Gastroesophageal sphincter (tissue), 4 donors: ENCODE results near the gene AHI1. TPM values are rescaled to one million over a fixed set of nuclear protein-coding genes. Genes with fewer than 3 reads are reported as not detected.

Experiments
- ATAC-seq: fragments of 150-250 bp; one replicate; pipeline ENCODE4 v1.9.1; 2016; ENCODE audit warnings: mild to moderate bottlenecking, moderate library complexity
- H3K27ac ChIP-seq, 4 donors: fragments of 200-600 bp; sonication (generic) in 3 of 4; 1 replicate in 3 of 4; 2 replicates in 1 of 4; pipeline ENCODE4 v1.5.1; 2016 to 2019
- H3K27me3 ChIP-seq: fragments of 200-600 bp; sonication (generic); one replicate; pipeline ENCODE4 v1.5.1; 2019
- H3K36me3 ChIP-seq, 2 donors: fragments of 200-600 bp; sonication (generic); one replicate each; pipeline ENCODE4 v1.5.1; 2019; ENCODE audit warnings: control low read depth in 1 of 2
- H3K4me1 ChIP-seq, 3 donors: fragments of 200-600 bp; sonication (generic); 1 replicate in 2 of 3; 2 replicates in 1 of 3; pipeline ENCODE4 v1.5.1; 2016 to 2019; ENCODE audit warnings: control low read depth in 2 of 3
- H3K4me3 ChIP-seq, 2 donors: fragments of 200-600 bp; sonication (generic); one replicate each; pipeline ENCODE4 v1.5.1; 2019; ENCODE audit warnings: mild to moderate bottlenecking in 1 of 2, moderate library complexity in 1 of 2
- H3K9me3 ChIP-seq, 3 donors: fragments of 200-600 bp; sonication (generic); one replicate each; pipeline ENCODE4 v1.5.1; 2017 to 2019; ENCODE audit warnings: control low read depth in 2 of 3
- EP300 ChIP-seq: sonication (generic); formaldehyde crosslinking; IDR thresholded peaks from one replicate; pipeline ENCODE4 v1.6.1; 2017; ENCODE audit warnings: antibody characterized with exemption, mild to moderate bottlenecking
- POLR2A ChIP-seq, 2 donors: fragments of 450-650 bp; IDR thresholded peaks; one replicate each; pipeline ENCODE4 v1.6.1; 2017; ENCODE audit warnings: antibody characterized with exemption in 2 of 2, mild to moderate bottlenecking in 2 of 2, moderate library complexity in 1 of 2
- POLR2AphosphoS5 ChIP-seq: sonication (generic); formaldehyde crosslinking; IDR thresholded peaks from one replicate; pipeline ENCODE4 v1.6.1; 2017; ENCODE audit warnings: antibody characterized with exemption
- WGBS, 2 donors: methylation state at CpG; one replicate each; pipeline ENCODE4 v1.1.5; 2018; ENCODE audit warnings: low coverage in 1 of 2; 5-methylcytosine and 5-hydroxymethylcytosine counted together
- total RNA-seq, 4 donors: library from RNA; depleted of rRNA; stranded (reverse); fragments of >200 nt; gene quantifications; one replicate each; pipeline ENCODE4 v1.1.0, GENCODE V29; 2016
- TF ChIP-seq, protein P1 (sequence below), 4 experiments: fragments of 200-600 bp in 2 of 4; fragments of 450-650 bp in 2 of 4; sonication (generic) in 1 of 4; IDR thresholded peaks; one replicate each; pipeline ENCODE4 v1.5.1; 2017 to 2019; ENCODE audit warnings: antibody characterized with exemption in 4 of 4, mild to moderate bottlenecking in 2 of 4, moderate library complexity in 2 of 4

AHI1 gene
- total RNA-seq, 4 donors from 2014 or later: 16.7 to 35.9 (median 27.0) TPM

DNA sequence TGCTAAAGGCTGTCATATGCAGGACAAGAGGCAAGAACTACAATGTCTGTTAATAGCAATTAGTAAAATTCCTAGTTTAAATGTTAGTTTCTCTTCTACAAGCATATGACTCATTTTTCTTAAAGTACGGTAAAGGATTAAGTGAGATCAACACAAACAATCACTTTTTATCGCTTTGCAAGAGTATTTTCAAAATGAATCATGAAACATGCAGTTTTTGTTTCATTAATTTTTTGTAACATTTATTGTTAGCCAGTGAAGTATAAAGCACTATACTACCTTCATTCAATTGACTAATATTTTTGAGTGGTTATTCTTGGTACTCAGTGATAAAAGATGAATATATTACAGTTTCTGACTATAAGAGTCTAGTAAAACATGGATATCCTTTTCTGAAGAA is 138.6 kb downstream of the AHI1 start:
- Histone ChIP-seq H3K4me1 (no peaks in the 10 kb centered on the region), H3K27ac (no peak overlapping the region), H3K27me3 (no peaks in the 10 kb centered on the region), H3K4me3 (no peak overlapping the region), H3K36me3 (peaks cover 0 to 3% of the 10 kb centered on the region in 2 donors), H3K9me3 (no peaks in the 10 kb centered on the region)
- WGBS, 2 donors: 55 to 89% methylated on average over 2 of the region's 2 CpGs
- TF ChIP-seq POLR2AphosphoS5 (no peak), EP300 (no peak), POLR2A (IDR thresholded peaks at IDR 0.05) (no peak)
- TF ChIP-seq, protein P1, sequence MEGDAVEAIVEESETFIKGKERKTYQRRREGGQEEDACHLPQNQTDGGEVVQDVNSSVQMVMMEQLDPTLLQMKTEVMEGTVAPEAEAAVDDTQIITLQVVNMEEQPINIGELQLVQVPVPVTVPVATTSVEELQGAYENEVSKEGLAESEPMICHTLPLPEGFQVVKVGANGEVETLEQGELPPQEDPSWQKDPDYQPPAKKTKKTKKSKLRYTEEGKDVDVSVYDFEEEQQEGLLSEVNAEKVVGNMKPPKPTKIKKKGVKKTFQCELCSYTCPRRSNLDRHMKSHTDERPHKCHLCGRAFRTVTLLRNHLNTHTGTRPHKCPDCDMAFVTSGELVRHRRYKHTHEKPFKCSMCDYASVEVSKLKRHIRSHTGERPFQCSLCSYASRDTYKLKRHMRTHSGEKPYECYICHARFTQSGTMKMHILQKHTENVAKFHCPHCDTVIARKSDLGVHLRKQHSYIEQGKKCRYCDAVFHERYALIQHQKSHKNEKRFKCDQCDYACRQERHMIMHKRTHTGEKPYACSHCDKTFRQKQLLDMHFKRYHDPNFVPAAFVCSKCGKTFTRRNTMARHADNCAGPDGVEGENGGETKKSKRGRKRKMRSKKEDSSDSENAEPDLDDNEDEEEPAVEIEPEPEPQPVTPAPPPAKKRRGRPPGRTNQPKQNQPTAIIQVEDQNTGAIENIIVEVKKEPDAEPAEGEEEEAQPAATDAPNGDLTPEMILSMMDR (IDR thresholded peaks at IDR 0.05): no peak
- no peak for ATAC-seq

DNA sequence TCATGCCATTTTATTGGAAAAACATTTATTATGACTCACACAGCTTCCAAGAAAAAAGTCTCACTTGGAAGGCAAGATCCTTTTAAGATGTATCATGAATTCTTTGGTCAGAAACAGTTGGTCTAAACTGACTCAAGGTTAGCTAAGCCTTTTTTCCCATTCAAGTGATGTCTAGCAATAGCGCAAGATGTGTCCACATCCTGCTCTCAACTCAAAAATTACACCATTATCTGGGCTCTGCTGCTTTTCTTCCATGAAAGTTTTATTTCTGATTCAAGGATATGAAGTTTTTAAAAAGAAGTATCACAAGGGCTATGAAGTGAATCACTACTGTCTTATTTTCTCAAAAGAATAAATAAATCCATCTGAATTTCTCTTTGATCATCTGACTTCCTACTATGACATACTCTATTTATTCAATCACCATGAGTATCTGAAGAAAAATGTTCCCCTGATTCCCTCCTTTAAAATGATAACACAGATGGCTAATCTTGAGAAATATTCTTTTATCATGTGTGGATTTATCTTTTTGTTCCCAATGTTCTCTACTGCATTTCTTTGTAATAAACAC is 139.2 kb downstream of the AHI1 start:
- no peak for ATAC-seq
- 85 to 100% methylated on average over 1 of the region's 1 CpG for WGBS, 2 donors
- Histone ChIP-seq H3K27me3 (no peaks in the 10 kb centered on the region), H3K4me1 (no peaks in the 10 kb centered on the region), H3K4me3 (no peak overlapping the region), H3K27ac (no peak overlapping the region), H3K36me3 (peaks cover 0 to 3% of the 10 kb centered on the region in 2 donors), H3K9me3 (no peaks in the 10 kb centered on the region)
- no peak for TF ChIP-seq POLR2AphosphoS5
- no peak for TF ChIP-seq EP300
- no peak for TF ChIP-seq POLR2A (IDR thresholded peaks at IDR 0.05)
- TF ChIP-seq, protein P1 (IDR thresholded peaks at IDR 0.05): no peak

DNA sequence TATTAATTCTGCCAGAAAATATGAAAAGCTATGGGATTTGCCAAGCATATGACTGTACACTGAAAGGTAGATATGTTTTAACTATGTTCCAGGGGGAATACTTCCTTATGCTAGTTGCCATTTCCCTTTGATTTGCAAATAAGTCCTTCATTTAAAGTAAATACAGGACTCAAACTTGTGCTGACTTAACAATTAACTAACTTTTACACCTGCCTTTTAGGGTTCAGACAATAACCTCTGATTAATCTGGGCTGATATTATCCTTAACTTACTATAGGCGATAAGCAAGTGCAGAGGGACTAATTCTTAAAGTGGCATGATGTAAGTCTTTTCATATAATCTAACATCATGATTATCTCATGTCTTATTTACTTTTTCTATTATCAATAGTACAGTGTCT is 143.1 kb downstream of the AHI1 start:
- Histone ChIP-seq H3K4me3 (no peak overlapping the region), H3K27me3 (no peaks in the 10 kb centered on the region), H3K36me3 (peaks cover 0 to 3% of the 10 kb centered on the region in 2 donors), H3K9me3 (no peaks in the 10 kb centered on the region), H3K4me1 (no peaks in the 10 kb centered on the region), H3K27ac (no peak overlapping the region)
- TF ChIP-seq, protein P1 (IDR thresholded peaks at IDR 0.05): no peak
- TF ChIP-seq POLR2A (IDR thresholded peaks at IDR 0.05) (no peak), POLR2AphosphoS5 (no peak), EP300 (no peak)
- no peak for ATAC-seq
- WGBS, 2 donors: 93 to 100% methylated on average over 1 of the region's 1 CpG

DNA sequence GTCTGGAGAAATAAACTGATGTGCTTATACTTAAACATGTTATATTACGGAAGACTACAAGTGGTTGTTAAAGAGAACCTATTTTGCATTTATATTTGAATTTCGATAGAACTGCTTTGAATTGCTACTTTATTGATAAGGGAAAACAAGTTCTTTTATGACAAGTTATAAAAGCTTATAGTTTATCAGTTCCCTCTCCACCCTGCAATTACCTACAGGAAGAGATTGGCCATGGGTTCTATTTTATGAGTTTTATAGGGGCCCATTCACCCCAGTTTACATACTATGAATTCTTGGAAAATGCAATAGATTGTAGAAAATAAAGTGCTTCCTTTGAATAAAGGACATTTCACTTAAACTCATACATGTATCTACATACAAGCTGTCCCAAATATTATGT is 144.4 kb downstream of the AHI1 start:
- H3K9me3 ChIP-seq: no peaks in the 10 kb centered on the region
- WGBS, 2 donors: 95 to 100% methylated on average over 2 of the region's 2 CpGs
- TF ChIP-seq EP300: no peak
- no peak for TF ChIP-seq POLR2A (IDR thresholded peaks at IDR 0.05)
- TF ChIP-seq POLR2AphosphoS5: no peak
- TF ChIP-seq, protein P1 (IDR thresholded peaks at IDR 0.05): no peak

DNA sequence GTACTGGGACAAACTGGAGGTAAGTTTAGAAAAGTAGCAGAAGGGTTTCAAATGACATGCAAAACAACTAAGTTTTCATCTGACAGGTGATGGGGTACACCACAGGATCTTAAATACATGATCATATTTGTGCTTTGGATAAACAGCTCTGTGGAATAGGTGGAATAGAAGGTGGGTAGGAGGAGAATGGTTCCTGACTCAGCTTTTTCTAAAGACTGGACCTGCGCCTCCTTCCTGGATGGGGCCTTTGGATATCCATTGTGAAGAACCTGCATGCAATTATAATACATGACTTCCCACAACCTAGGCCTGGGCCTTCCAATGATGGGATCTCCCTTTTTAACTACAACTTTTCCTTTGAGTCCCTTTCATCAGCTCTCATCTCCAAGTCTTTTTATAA is 145.9 kb downstream of the AHI1 start:
- 90 to 100% methylated on average over 1 of the region's 1 CpG for WGBS, 2 donors
- ATAC-seq: no peak

More for the DNA sequence above, 144.4 kb downstream of the AHI1 start:
- Histone ChIP-seq H3K36me3 (peaks cover 0 to 3% of the 10 kb centered on the region in 2 donors), H3K27me3 (no peaks in the 10 kb centered on the region), H3K27ac (no peak overlapping the region), H3K4me3 (no peak overlapping the region), H3K4me1 (no peaks in the 10 kb centered on the region)
- ATAC-seq: no peak

More for the DNA sequence above, 145.9 kb downstream of the AHI1 start:
- Histone ChIP-seq H3K4me1 (no peaks in the 10 kb centered on the region), H3K27me3 (no peaks in the 10 kb centered on the region), H3K4me3 (no peak overlapping the region), H3K27ac (no peak overlapping the region), H3K36me3 (peaks cover 0 to 5% of the 10 kb centered on the region in 2 donors), H3K9me3 (no peaks in the 10 kb centered on the region)
- TF ChIP-seq, protein P1 (IDR thresholded peaks at IDR 0.05): no peak
- TF ChIP-seq EP300: no peak
- TF ChIP-seq POLR2AphosphoS5: no peak
- TF ChIP-seq POLR2A (IDR thresholded peaks at IDR 0.05): no peak
